GM12878 (cell line): ENCODE measurements around the gene NCLN. TPM values are rescaled to one million over a fixed set of nuclear protein-coding genes. Genes with fewer than 3 reads are reported as not detected.

Experiments used
- ATAC-seq: fragments of 200-7000 bp; cut with Tn5 transposase; 3 replicates; pipeline ENCODE4 v1.9.1; 2020; ENCODE audit warnings: mild to moderate bottlenecking, moderate library complexity
- BruUV-seq: library from RNA; stranded (reverse); fragments of 400-500 nt; replicated peaks from 2 replicates; lab custom pipeline; 2021; lab: Mats Ljungman, UMichigan
- CTCF ChIA-PET: fragments of 300-600 bp; sonication (Branson Sonifier 250); formaldehyde crosslinking; extraction: SDS; loops from one replicate; lab custom pipeline; 2021; ENCODE audit warnings: inconsistent platforms; lab: Yijun Ruan, JAX
- POLR2A ChIA-PET: fragments of 350-600 bp; formaldehyde crosslinking; extraction: SDS; loops from one replicate; lab custom pipeline; 2021; ENCODE audit warnings: inconsistent platforms; lab: Charles Lee
- RAD21 ChIA-PET: fragments of 300-600 bp; sonication (Branson Sonifier 250); formaldehyde crosslinking; loops from one replicate; lab custom pipeline; 2023; ENCODE audit warnings: antibody characterized with exemption; ENCODE audit not compliant: unreplicated experiment; lab: Charles Lee
- SMC1A ChIA-PET: fragments of 300-600 bp; sonication (Branson Sonifier 250); formaldehyde crosslinking; loops from one replicate; lab custom pipeline; 2023; ENCODE audit not compliant: unreplicated experiment, uncharacterized antibody; lab: Charles Lee
- DNase-seq: peaks from one replicate; pipeline ENCODE4 v3.0.0-alpha.2; 2011; ENCODE audit warnings: low read depth, low spot score
- FAIRE-seq: peaks from 3 replicates; lab custom pipeline; 2011; peaks lifted over from hg19 to GRCh38; lab: Jason Lieb, UNC
- H2AFZ ChIP-seq: 2 replicates; pipeline ENCODE4 v1.6.0; 2011; ENCODE audit warnings: low read depth, low read length, control low read depth; ENCODE audit not compliant: control insufficient read depth
- H3K27ac ChIP-seq: 2 replicates; pipeline ENCODE4 v1.5.1; 2011; ENCODE audit warnings: control low read depth; ENCODE audit not compliant: control insufficient read depth, insufficient read depth
- H3K27me3 ChIP-seq, 2 experiments: replicated peaks in 1 of 2; 2 replicates each; pipeline versions ENCODE4 v1.6.0 to v1.6.1; 2011; ENCODE audit warnings: low read length in 1 of 2; ENCODE audit not compliant: control insufficient read depth in 2 of 2, insufficient read depth in 2 of 2
- H3K36me3 ChIP-seq, 2 experiments: 2 replicates each; pipeline ENCODE4 v1.5.1; 2011; ENCODE audit warnings: low read length in 1 of 2; ENCODE audit not compliant: control insufficient read depth in 2 of 2, insufficient read depth in 2 of 2
- H3K4me1 ChIP-seq: 2 replicates; pipeline ENCODE4 v1.6.1; 2011; ENCODE audit warnings: mild to moderate bottlenecking, low read length, moderate library complexity, mixed read lengths; ENCODE audit not compliant: control insufficient read depth, insufficient read depth
- H3K4me2 ChIP-seq: 2 replicates; pipeline ENCODE4 v1.6.0; 2011; ENCODE audit warnings: control low read depth; ENCODE audit not compliant: control insufficient read depth, insufficient read depth
- H3K4me3 ChIP-seq: fragments of 200-600 bp; sonication (generic); 2 replicates; pipeline ENCODE4 v1.5.1; 2016
- H3K79me2 ChIP-seq: 2 replicates; pipeline ENCODE4 v1.6.0; 2011; ENCODE audit warnings: low read length; ENCODE audit not compliant: control insufficient read depth, insufficient read depth
- H3K9ac ChIP-seq: 2 replicates; pipeline ENCODE4 v1.8.0; 2011; ENCODE audit warnings: low read length, control low read depth, mixed read lengths; ENCODE audit not compliant: control insufficient read depth, insufficient read depth
- H3K9me3 ChIP-seq: replicated peaks from 3 replicates; pipeline ENCODE4 v1.5.1; 2011; ENCODE audit warnings: mild to moderate bottlenecking, low read length; ENCODE audit not compliant: control insufficient read depth, insufficient read depth
- H4K20me1 ChIP-seq: 2 replicates; pipeline ENCODE4 v1.6.0; 2011; ENCODE audit not compliant: control insufficient read depth, insufficient read depth
- CHD1 ChIP-seq: IDR thresholded peaks from 2 replicates; pipeline ENCODE4 v1.6.1; 2012; ENCODE audit warnings: low read depth, low read length, improper control_type of control experiment
- IKZF2 ChIP-seq, 2 experiments: fragments of 450-650 bp; IDR thresholded peaks; 2 replicates each; pipeline ENCODE4 v1.6.1; 2017; ENCODE audit warnings: mild to moderate bottlenecking in 2 of 2, moderate library complexity in 2 of 2
- MEF2B ChIP-seq: fragments of 450-650 bp; IDR thresholded peaks from 2 replicates; pipeline ENCODE4 v1.6.1; 2018; ENCODE audit warnings: mild to moderate bottlenecking, moderate library complexity; ENCODE audit not compliant: partially characterized antibody, poor library complexity, severe bottlenecking
- MXI1 ChIP-seq: fragments of 150-350 bp; IDR thresholded peaks from 2 replicates; pipeline ENCODE4 v1.6.1; 2011; ENCODE audit warnings: low read depth, mild to moderate bottlenecking, inconsistent platforms, low read length, improper control_type of control experiment
- PML ChIP-seq: IDR thresholded peaks from 2 replicates; pipeline ENCODE4 v1.6.1; 2012; ENCODE audit warnings: low read length, inconsistent platforms
- RELB ChIP-seq: fragments of 450-650 bp; IDR thresholded peaks from 2 replicates; pipeline ENCODE4 v1.6.1; 2017; ENCODE audit warnings: low read depth, mild to moderate bottlenecking, moderate library complexity
- SP1 ChIP-seq: IDR thresholded peaks from one replicate; pipeline ENCODE4 v1.6.1; 2011; ENCODE audit warnings: low read depth, low read length
- SUPT20H ChIP-seq: IDR thresholded peaks from 2 replicates; pipeline ENCODE4 v1.6.1; 2011; ENCODE audit warnings: low read depth, mild to moderate bottlenecking, low read length, moderate library complexity, borderline replicate concordance; ENCODE audit not compliant: control insufficient read depth
- SUZ12 ChIP-seq: fragments of 200-600 bp; sonication (generic); IDR thresholded peaks from one replicate; pipeline ENCODE4 v1.6.1; 2018; ENCODE audit warnings: antibody characterized with exemption, mild to moderate bottlenecking; ENCODE audit not compliant: unreplicated experiment
- TAF1 ChIP-seq: IDR thresholded peaks from 2 replicates; pipeline ENCODE4 v1.6.1; 2011; ENCODE audit warnings: mild to moderate bottlenecking, low read depth, low read length, borderline replicate concordance
- TCF3 ChIP-seq: IDR thresholded peaks from 2 replicates; pipeline ENCODE4 v1.6.1; 2012; ENCODE audit warnings: low read depth, mild to moderate bottlenecking, low read length, borderline replicate concordance; ENCODE audit not compliant: insufficient read depth
- ZBTB33 ChIP-seq: fragments of 450-650 bp; IDR thresholded peaks from 2 replicates; pipeline ENCODE4 v1.6.1; 2017; ENCODE audit warnings: mild to moderate bottlenecking
- ZNF687 ChIP-seq: fragments of 450-650 bp; IDR thresholded peaks from 2 replicates; pipeline ENCODE4 v1.6.1; 2017; ENCODE audit warnings: mild to moderate bottlenecking, moderate library complexity
- WGBS: methylation state at CpG from one replicate; pipeline ENCODE4 v1.1.6; 2016; ENCODE audit warnings: low lambda C conversion rate; ENCODE audit not compliant: insufficient replicate concordance, insufficient coverage; ENCODE audit errors: missing lambda C conversion rate; 5-methylcytosine and 5-hydroxymethylcytosine counted together
- in situ Hi-C: fragments of 300-500 bp; cut with MboI; formaldehyde crosslinking; loops from 9 replicates; pipeline ENCODE4 v1.14.3; 2018; ENCODE audit warnings: mixed read lengths
- intact Hi-C: fragments of 100-400 bp; cut with micrococcal nuclease; formaldehyde crosslinking; loops from one replicate; pipeline ENCODE4 v1.14.2; 2022; ENCODE audit not compliant: unreplicated experiment
- polyA plus RNA-seq, 11 experiments: library from polyadenylated mRNA; depleted of rRNA in 4 of 11; unstranded in 6 of 11; stranded (reverse) in 5 of 11; fragments of >200 nt; fragmentation: Nextera tagmentation in 4 of 11; fragmentation: Illumina TruSeq in 1 of 11; extraction: Ambion mirVana in 4 of 11; extraction: Trizol in 1 of 11; gene quantifications; 1 replicate in 1 of 11; 2 replicates in 10 of 11; pipeline versions ENCODE4 v1.2.1 to v1.2.3, GENCODE V29; 2011 to 2016; ENCODE audit warnings: inconsistent platforms in 2 of 11, missing spikeins in 2 of 11, low read depth in 1 of 11
- total RNA-seq, 4 experiments: library from RNA; depleted of rRNA in 3 of 4; stranded (reverse); fragments of >200 nt in 3 of 4; fragmentation: Illumina TruSeq in 1 of 4; extraction: Trizol in 1 of 4; gene quantifications; 2 replicates each; pipeline versions ENCODE4 v1.2.1 to v1.2.3, GENCODE V29; 2013 to 2021
- TF ChIP-seq, protein P1 (sequence below): IDR thresholded peaks from 2 replicates; pipeline ENCODE4 v1.6.1; 2011; ENCODE audit warnings: low read depth, mild to moderate bottlenecking, low read length, moderate library complexity, borderline replicate concordance; ENCODE audit errors: extremely low read depth
- TF ChIP-seq, protein P2 (sequence below): fragments of 150-350 bp; IDR thresholded peaks from 2 replicates; pipeline ENCODE4 v1.6.1; 2014; ENCODE audit warnings: mild to moderate bottlenecking, low read depth, low read length

Gene NCLN
- total and polyA plus RNA-seq, 10 of the 15 experiments (the other 5 are each of a cell fraction or from before 2014, with no cell fraction given): 2.2 to 79.1 (median 36.0) TPM

DNA sequence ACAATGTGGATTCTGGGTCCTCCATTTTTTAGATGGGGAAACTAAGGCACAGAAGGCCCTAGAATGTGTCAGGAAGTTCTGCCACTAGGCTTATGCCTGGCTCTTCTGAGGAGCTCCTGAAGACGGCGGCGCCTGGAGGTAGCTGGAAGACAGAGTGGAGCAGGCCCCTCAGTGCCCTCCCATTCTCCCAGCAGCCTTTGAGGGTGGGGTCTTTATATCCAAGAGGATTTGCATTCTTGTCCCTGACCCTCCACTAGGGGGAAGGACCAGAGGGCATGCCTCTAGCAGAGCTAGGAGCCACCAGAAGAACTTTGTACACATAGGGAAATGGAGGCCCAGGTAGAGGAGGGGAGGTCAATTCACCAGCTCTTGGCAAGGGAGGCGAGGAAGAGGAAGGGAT is 48.1 kb downstream of the NCLN start:
- Histone ChIP-seq H3K4me1 (no peaks in the 10 kb centered on the region), H3K4me3 (no peak overlapping the region), H3K4me2 (no peak overlapping the region), H3K27ac (no peak overlapping the region), H3K27me3 (no peaks in the 10 kb centered on the region; a peak in 1 of 4 replicates), H3K9ac (no peak overlapping the region), H2AFZ (no peak overlapping the region), H3K9me3 (no peaks in the 10 kb centered on the region), H4K20me1 (no peaks in the 10 kb centered on the region), H3K36me3 (no peaks in the 10 kb centered on the region), H3K79me2 (no peaks in the 10 kb centered on the region)
- in situ Hi-C loops (no loop called here), intact Hi-C loops (no loop called here)
- RAD21 ChIA-PET: no interaction called here
- TF ChIP-seq SP1: no peak
- no peak for TF ChIP-seq TAF1
- TF ChIP-seq, protein P1, sequence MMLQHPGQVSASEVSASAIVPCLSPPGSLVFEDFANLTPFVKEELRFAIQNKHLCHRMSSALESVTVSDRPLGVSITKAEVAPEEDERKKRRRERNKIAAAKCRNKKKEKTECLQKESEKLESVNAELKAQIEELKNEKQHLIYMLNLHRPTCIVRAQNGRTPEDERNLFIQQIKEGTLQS: no peak
- TF ChIP-seq MXI1: no peak
- TF ChIP-seq SUPT20H: no peak
- no peak for TF ChIP-seq RELB
- no peak for TF ChIP-seq TCF3
- no peak for TF ChIP-seq ZNF687
- TF ChIP-seq PML: no peak
- TF ChIP-seq IKZF2 (IDR thresholded peaks at IDR 0.05): no peak
- TF ChIP-seq MEF2B: no peak
- no peak for TF ChIP-seq CHD1
- no peak for TF ChIP-seq SUZ12
- TF ChIP-seq, protein P2, sequence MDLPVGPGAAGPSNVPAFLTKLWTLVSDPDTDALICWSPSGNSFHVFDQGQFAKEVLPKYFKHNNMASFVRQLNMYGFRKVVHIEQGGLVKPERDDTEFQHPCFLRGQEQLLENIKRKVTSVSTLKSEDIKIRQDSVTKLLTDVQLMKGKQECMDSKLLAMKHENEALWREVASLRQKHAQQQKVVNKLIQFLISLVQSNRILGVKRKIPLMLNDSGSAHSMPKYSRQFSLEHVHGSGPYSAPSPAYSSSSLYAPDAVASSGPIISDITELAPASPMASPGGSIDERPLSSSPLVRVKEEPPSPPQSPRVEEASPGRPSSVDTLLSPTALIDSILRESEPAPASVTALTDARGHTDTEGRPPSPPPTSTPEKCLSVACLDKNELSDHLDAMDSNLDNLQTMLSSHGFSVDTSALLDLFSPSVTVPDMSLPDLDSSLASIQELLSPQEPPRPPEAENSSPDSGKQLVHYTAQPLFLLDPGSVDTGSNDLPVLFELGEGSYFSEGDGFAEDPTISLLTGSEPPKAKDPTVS: no peak
- TF ChIP-seq ZBTB33: no peak
- DNase-seq: no peak
- SMC1A ChIA-PET: no interaction called here
- BruUV-seq: no TSS peak
- no peak for ATAC-seq
- 52% methylated on average over 4 of the region's 4 CpGs for WGBS
- POLR2A ChIA-PET: no interaction called here
- CTCF ChIA-PET: no interaction called here
- FAIRE-seq: no peak
